Ascending aorta (tissue), 2 donors: ENCODE measurements around the gene INSM1. TPM values are rescaled to one million over a fixed set of nuclear protein-coding genes. Genes with fewer than 3 reads are reported as not detected.

Experiments
- DNase-seq, 2 donors: peaks; one replicate each; pipeline ENCODE4 v3.0.0-alpha.2; 2019; ENCODE audit warnings: low spot score in 2 of 2
- H3K27ac ChIP-seq, 2 donors: fragments of 200-600 bp; sonication (generic); one replicate each; pipeline ENCODE4 v1.5.1; 2016 to 2017; ENCODE audit warnings: mild to moderate bottlenecking in 1 of 2
- H3K27me3 ChIP-seq: fragments of 200-600 bp; sonication (generic); one replicate; pipeline ENCODE4 v1.5.1; 2017
- H3K36me3 ChIP-seq, 2 donors: fragments of 200-600 bp; sonication (generic); one replicate each; pipeline ENCODE4 v1.5.1; 2016
- H3K4me1 ChIP-seq, 2 donors: fragments of 200-600 bp; sonication (generic); one replicate each; pipeline ENCODE4 v1.5.1; 2016 to 2017; ENCODE audit warnings: mild to moderate bottlenecking in 1 of 2
- H3K4me3 ChIP-seq, 2 donors: fragments of 200-600 bp; sonication (generic); one replicate each; pipeline ENCODE4 v1.5.1; 2016 to 2017; ENCODE audit warnings: mild to moderate bottlenecking in 1 of 2
- H3K9me3 ChIP-seq, 2 donors: fragments of 200-600 bp; sonication (generic); one replicate each; pipeline ENCODE4 v1.5.1; 2016
- intact Hi-C: fragments of 100-400 bp; cut with DNase I; formaldehyde crosslinking; loops from one replicate; pipeline ENCODE4 v1.15.1; 2023
- total RNA-seq: library from RNA; depleted of rRNA; stranded (reverse); fragments of >200 nt; gene quantifications from one replicate; pipeline ENCODE4 v1.1.0, GENCODE V29; 2016
- TF ChIP-seq, protein P1 (sequence below), 3 experiments: fragments of 200-600 bp in 2 of 3; fragments of 450-650 bp in 1 of 3; sonication (generic) in 2 of 3; IDR thresholded peaks; one replicate each; pipeline ENCODE4 v1.5.1; 2016 to 2019; ENCODE audit warnings: antibody characterized with exemption in 3 of 3, mild to moderate bottlenecking in 1 of 3, moderate library complexity in 1 of 3

Gene INSM1
- total RNA-seq, 1 donor from 2014 or later = not detected

DNA sequence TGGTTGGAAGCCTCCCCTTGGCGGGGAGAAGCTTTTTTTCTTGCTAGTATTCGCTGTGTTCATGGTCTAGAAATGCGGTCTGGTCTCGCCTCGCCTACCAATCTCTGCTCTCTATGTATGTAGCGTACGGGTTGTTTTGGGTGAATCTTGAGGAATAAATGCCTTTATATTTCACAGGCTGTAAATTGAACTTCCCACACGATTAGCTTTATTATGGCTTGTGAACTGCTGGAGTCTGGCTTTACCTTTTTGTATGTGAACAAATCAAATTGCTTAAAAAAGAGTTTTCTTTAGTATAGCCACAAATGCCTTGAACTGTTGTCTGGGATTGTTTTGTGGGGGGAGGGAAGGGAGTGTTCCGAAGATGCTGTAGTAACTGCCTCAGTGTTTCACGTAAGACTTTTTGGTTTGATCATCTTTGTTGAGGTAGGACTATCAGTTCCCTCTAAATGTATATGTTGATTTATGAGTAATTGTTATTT lies 2.2 kb downstream of the INSM1 start:
- TF ChIP-seq, protein P1, sequence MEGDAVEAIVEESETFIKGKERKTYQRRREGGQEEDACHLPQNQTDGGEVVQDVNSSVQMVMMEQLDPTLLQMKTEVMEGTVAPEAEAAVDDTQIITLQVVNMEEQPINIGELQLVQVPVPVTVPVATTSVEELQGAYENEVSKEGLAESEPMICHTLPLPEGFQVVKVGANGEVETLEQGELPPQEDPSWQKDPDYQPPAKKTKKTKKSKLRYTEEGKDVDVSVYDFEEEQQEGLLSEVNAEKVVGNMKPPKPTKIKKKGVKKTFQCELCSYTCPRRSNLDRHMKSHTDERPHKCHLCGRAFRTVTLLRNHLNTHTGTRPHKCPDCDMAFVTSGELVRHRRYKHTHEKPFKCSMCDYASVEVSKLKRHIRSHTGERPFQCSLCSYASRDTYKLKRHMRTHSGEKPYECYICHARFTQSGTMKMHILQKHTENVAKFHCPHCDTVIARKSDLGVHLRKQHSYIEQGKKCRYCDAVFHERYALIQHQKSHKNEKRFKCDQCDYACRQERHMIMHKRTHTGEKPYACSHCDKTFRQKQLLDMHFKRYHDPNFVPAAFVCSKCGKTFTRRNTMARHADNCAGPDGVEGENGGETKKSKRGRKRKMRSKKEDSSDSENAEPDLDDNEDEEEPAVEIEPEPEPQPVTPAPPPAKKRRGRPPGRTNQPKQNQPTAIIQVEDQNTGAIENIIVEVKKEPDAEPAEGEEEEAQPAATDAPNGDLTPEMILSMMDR (IDR thresholded peaks at IDR 0.05) = no peak
- no peak overlapping the region for H3K4me3 ChIP-seq

DNA sequence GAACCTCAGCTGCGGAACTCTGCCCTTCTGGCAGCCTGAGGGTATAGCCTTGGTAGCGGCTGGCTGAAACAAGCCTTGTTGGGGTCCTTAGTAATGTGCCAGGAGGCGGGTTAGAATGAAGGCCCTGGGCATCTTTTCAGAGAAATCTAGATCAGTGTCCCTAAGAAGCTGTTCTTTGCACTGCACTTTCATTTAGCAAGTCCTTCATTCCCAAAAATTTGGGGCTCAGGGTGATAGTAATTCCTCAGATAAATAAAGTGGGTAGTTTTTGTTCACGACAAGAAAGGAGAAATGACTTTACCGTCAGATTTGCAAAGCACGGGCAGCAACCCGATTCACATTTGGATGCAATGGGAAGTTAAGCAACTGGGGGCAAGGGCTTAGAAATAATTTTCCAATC lies 3.2 kb downstream of the INSM1 start:
- Histone ChIP-seq H3K4me3 (no peak overlapping the region), H3K36me3 (no peaks in the 10 kb centered on the region), H3K27me3 (peaks cover 4% of the 10 kb centered on the region), H3K9me3 (no peaks in the 10 kb centered on the region), H3K4me1 (peaks cover 7 to 11% of the 10 kb centered on the region in 2 donors), H3K27ac (no peak overlapping the region)
- DNase-seq = no peak
- intact Hi-C loops = no loop called here
- TF ChIP-seq, protein P1 (IDR thresholded peaks at IDR 0.05) = no peak

More for the DNA sequence above, 2.2 kb downstream of the INSM1 start:
- H3K36me3 ChIP-seq = no peaks in the 10 kb centered on the region
- no peak overlapping the region for H3K27ac ChIP-seq
- no peaks in the 10 kb centered on the region for H3K9me3 ChIP-seq
- H3K4me1 ChIP-seq = peaks cover 7 to 11% of the 10 kb centered on the region in 2 donors
- peaks cover 9% of the 10 kb centered on the region for H3K27me3 ChIP-seq
- DNase-seq = no peak
- intact Hi-C loops = no loop called here

DNA sequence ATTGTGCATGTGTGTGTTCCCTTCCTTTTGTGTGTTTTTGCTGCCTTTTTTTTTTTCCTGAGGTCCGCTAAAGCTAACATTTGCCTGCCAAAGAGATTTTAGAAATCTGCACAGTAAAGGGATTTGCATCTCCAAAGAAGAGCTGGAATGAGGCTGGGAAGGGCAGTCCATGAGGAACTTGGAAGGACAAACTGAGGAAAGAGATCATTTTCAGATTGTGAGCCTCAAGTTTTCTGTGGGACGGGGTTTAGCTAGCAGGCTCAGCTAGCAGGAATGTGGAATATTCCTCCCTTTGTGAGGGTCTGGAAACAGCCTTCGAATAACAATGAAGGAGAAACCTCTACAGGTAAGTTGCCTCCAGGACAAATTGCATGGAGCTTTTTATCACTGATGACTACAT lies 3.8 kb downstream of the INSM1 start:
- TF ChIP-seq, protein P1 (IDR thresholded peaks at IDR 0.05) = no peak
- Histone ChIP-seq H3K27me3 (peaks cover 4% of the 10 kb centered on the region), H3K36me3 (no peaks in the 10 kb centered on the region), H3K27ac (no peak overlapping the region), H3K4me1 (peaks cover 7 to 11% of the 10 kb centered on the region in 2 donors), H3K4me3 (no peak overlapping the region), H3K9me3 (no peaks in the 10 kb centered on the region)
- DNase-seq = no peak
- intact Hi-C loops = no loop called here

DNA sequence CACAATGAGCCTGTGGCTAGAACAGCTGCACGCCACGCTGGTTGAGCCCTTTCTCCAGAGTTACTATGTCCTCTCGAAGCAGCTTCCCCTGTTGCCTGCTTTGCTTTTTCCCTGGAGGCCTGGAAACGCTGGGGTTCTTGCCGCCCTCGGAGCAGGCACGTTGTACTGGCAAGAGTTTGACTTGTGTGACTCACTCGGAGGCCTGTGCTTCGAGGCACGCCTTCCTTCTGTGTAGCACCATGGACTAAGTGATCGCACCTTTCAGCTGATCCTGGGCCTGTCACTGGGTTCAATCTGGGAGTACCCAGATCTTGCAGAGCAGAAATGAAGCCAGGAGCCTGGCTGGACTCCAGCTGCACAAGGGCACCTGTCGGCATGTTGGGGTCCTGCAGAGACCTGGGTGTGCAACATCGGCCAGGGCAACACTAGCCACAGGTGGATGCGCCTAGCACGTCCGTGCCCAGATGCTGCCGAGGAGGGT lies 5.2 kb downstream of the INSM1 start:
- TF ChIP-seq, protein P1 (IDR thresholded peaks at IDR 0.05) = no peak
- Histone ChIP-seq H3K4me3 (no peak overlapping the region), H3K4me1 (peaks cover 4% of the 10 kb centered on the region in 2 donors), H3K9me3 (no peaks in the 10 kb centered on the region), H3K36me3 (no peaks in the 10 kb centered on the region), H3K27me3 (no peaks in the 10 kb centered on the region), H3K27ac (no peak overlapping the region)
- intact Hi-C loops = no loop called here
- DNase-seq = no peak

DNA sequence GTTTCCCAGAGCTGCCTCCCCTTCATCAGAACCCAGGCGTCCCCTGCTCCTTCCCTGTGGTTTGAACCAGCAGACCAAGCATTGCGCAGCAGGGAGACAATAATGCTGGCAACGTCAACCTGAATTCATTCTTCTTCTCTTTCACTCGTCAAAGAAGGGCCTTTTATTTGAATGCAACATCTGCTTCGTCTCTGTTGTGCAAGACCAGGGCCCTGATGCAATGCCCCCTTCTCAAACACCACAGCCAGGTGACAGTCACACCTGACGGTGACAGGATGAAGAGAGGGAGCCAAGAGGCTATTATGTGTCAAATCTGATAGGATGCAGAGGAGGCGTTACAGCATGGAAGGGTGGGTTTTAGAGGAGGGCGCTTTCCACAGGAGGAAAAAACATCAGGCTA lies 8.0 kb downstream of the INSM1 start:
- Histone ChIP-seq H3K27ac (no peak overlapping the region), H3K27me3 (no peaks in the 10 kb centered on the region), H3K9me3 (no peaks in the 10 kb centered on the region), H3K36me3 (no peaks in the 10 kb centered on the region), H3K4me3 (no peak overlapping the region), H3K4me1 (no peaks in the 10 kb centered on the region)
- no peak for DNase-seq
- TF ChIP-seq, protein P1 (IDR thresholded peaks at IDR 0.05) = no peak
- intact Hi-C loops = no loop called here

DNA sequence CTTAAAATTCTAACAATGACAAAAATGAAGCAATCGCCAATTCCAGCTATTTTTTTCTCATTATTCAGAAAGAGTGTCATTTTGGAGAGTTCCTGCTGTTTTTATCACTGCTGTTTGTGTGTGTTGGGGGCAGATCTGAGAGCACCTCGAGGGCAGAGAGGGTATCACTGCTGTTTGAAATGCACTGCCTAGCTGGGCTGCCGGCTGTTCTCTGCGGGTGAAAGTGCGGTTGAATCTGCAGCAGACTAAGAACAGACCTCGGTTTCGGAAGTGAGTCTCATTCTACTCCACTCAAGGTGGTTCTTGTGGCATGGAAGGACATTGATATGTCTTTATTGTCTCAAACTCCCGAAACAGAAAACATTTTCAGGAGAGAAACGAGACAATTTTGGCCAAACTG lies 18.3 kb downstream of the INSM1 start:
- H3K4me3 ChIP-seq = no peak overlapping the region
- intact Hi-C loops = no loop called here
- no peaks in the 10 kb centered on the region for H3K36me3 ChIP-seq
- H3K27me3 ChIP-seq = no peaks in the 10 kb centered on the region
- DNase-seq = no peak
- H3K9me3 ChIP-seq = no peaks in the 10 kb centered on the region
- no peaks in the 10 kb centered on the region for H3K4me1 ChIP-seq
- TF ChIP-seq, protein P1 (IDR thresholded peaks at IDR 0.05) = no peak
- H3K27ac ChIP-seq = no peak overlapping the region
